Endothelial cell of umbilical vein (primary cell): Measurements from ENCODE around the gene RAD51C. TPM values are rescaled to one million over a fixed set of nuclear protein-coding genes. Genes with fewer than 3 reads are reported as not detected.

Experiments used
- BruUV-seq: library from RNA; stranded (reverse); fragments of 400-500 nt; replicated peaks from 2 replicates; lab custom pipeline; 2021; lab: Mats Ljungman, UMichigan
- CTCF ChIA-PET: fragments of 300-600, 350-600 bp; sonication (Branson Sonifier 250); formaldehyde crosslinking; loops from one replicate; lab custom pipeline; 2021; ENCODE audit warnings: antibody characterized with exemption, inconsistent platforms; lab: Charles Lee
- POLR2A ChIA-PET: fragments of 300-600, 350-600 bp; sonication (Branson Sonifier 250); formaldehyde crosslinking; loops from one replicate; lab custom pipeline; 2021; ENCODE audit warnings: antibody characterized with exemption, inconsistent platforms; lab: Charles Lee
- DNase-seq: peaks from one replicate; pipeline ENCODE4 v3.0.0-alpha.2; 2011; ENCODE audit warnings: low read depth, low spot score
- FAIRE-seq: peaks from 2 replicates; lab custom pipeline; 2011; peaks lifted over from hg19 to GRCh38; lab: Jason Lieb, UNC
- H2AFZ ChIP-seq: 2 replicates; pipeline ENCODE4 v1.6.0; 2012; ENCODE audit warnings: low read depth, low read length, control low read depth, inconsistent platforms
- H3K27ac ChIP-seq: 2 replicates; pipeline ENCODE4 v1.5.1; 2011; ENCODE audit warnings: low read depth, mild to moderate bottlenecking, control low read depth, low read length, moderate library complexity; ENCODE audit not compliant: insufficient read depth
- H3K27me3 ChIP-seq, 2 experiments: 2 replicates each; pipeline versions ENCODE4 v1.6.0 to v1.6.1; 2011; ENCODE audit warnings: low read length in 2 of 2, mixed read lengths in 1 of 2; ENCODE audit not compliant: control insufficient read depth in 2 of 2, insufficient read depth in 2 of 2
- H3K36me3 ChIP-seq, 2 experiments: 2 replicates in 1 of 2; 3 replicates in 1 of 2; pipeline ENCODE4 v1.5.1; 2011; ENCODE audit warnings: low read length in 2 of 2, mild to moderate bottlenecking in 1 of 2, moderate library complexity in 1 of 2; ENCODE audit not compliant: control insufficient read depth in 2 of 2, insufficient read depth in 2 of 2; ENCODE audit errors: extremely low read depth in 1 of 2
- H3K4me1 ChIP-seq: 3 replicates; pipeline ENCODE4 v1.5.1; 2011; ENCODE audit warnings: mild to moderate bottlenecking, low read length; ENCODE audit not compliant: control insufficient read depth, insufficient read depth; ENCODE audit errors: extremely low read depth
- H3K4me2 ChIP-seq: 2 replicates; pipeline ENCODE4 v1.6.1; 2011; ENCODE audit warnings: low read length, control low read depth, mixed read lengths; ENCODE audit not compliant: insufficient read depth
- H3K4me3 ChIP-seq, 3 experiments: fragments of 200-600 bp in 1 of 3; sonication (generic), shearing (Covaris generic) in 1 of 3; replicated peaks in 1 of 3; 2 replicates each; pipeline ENCODE4 v1.5.1; 2011 to 2016; ENCODE audit warnings: control low read depth in 3 of 3, low read length in 3 of 3, mild to moderate bottlenecking in 2 of 3, inconsistent platforms in 1 of 3, low read depth in 1 of 3, moderate library complexity in 1 of 3; ENCODE audit not compliant: insufficient read depth in 1 of 3
- H3K79me2 ChIP-seq: 2 replicates; pipeline ENCODE4 v1.6.0; 2012; ENCODE audit warnings: low read length, inconsistent platforms; ENCODE audit not compliant: control insufficient read depth, insufficient read depth
- H3K9ac ChIP-seq: replicated peaks from 2 replicates; pipeline ENCODE3; 2011; ENCODE audit warnings: low read length, control low read depth; ENCODE audit not compliant: insufficient read depth; ENCODE audit errors: extremely low read depth
- H3K9me1 ChIP-seq: replicated peaks from 3 replicates; pipeline ENCODE4 v1.6.0; 2011; ENCODE audit warnings: mild to moderate bottlenecking, low read length; ENCODE audit not compliant: control insufficient read depth, insufficient read depth; ENCODE audit errors: extremely low read depth
- H3K9me3 ChIP-seq: replicated peaks from 2 replicates; pipeline ENCODE4 v1.5.1; 2012; ENCODE audit warnings: low read length, inconsistent platforms; ENCODE audit not compliant: control insufficient read depth, insufficient read depth
- H4K20me1 ChIP-seq: replicated peaks from 2 replicates; pipeline ENCODE3; 2011; ENCODE audit warnings: mild to moderate bottlenecking, low read length; ENCODE audit not compliant: control insufficient read depth, insufficient read depth; ENCODE audit errors: extremely low read depth
- CTCF ChIP-seq, 2 donors: IDR thresholded peaks; 1 replicate in 1 of 2; 2 replicates in 1 of 2; pipeline ENCODE4 v1.5.1; 2011; ENCODE audit warnings: low read length in 2 of 2, mild to moderate bottlenecking in 2 of 2, moderate library complexity in 2 of 2, control low read depth in 1 of 2, inconsistent platforms in 1 of 2, low read depth in 1 of 2; ENCODE audit not compliant: insufficient read depth in 1 of 2; ENCODE audit errors: extremely low read depth in 1 of 2
- EZH2 ChIP-seq: IDR thresholded peaks from 2 replicates; pipeline ENCODE4 v1.6.1; 2012; ENCODE audit warnings: borderline replicate concordance, low read depth, mild to moderate bottlenecking, moderate library complexity, low read length, inconsistent platforms; ENCODE audit not compliant: severe bottlenecking
- FOS ChIP-seq: IDR thresholded peaks from 2 replicates; pipeline ENCODE4 v1.6.1; 2011; ENCODE audit warnings: mild to moderate bottlenecking, low read length, moderate library complexity, borderline replicate concordance; ENCODE audit not compliant: insufficient read depth
- GATA2 ChIP-seq: IDR thresholded peaks from 2 replicates; pipeline ENCODE4 v1.7.0; 2011; ENCODE audit warnings: low read depth, mild to moderate bottlenecking, moderate library complexity, mixed read lengths, low read length; ENCODE audit not compliant: insufficient read length, insufficient read depth
- JUN ChIP-seq: IDR thresholded peaks from 2 replicates; pipeline ENCODE4 v1.6.1; 2011; ENCODE audit warnings: borderline replicate concordance, low read depth; ENCODE audit not compliant: insufficient read length, insufficient read depth
- MAX ChIP-seq: IDR thresholded peaks from 2 replicates; pipeline ENCODE4 v1.6.1; 2011; ENCODE audit not compliant: insufficient read depth, insufficient read length
- MYC ChIP-seq: IDR thresholded peaks from one replicate; pipeline ENCODE4 v1.6.1; 2011; ENCODE audit warnings: mild to moderate bottlenecking, low read depth, low read length
- POLR2A ChIP-seq: IDR thresholded peaks from 2 replicates; pipeline ENCODE4 v1.6.1; 2012; ENCODE audit warnings: low read depth, mild to moderate bottlenecking, control low read depth, low read length
- POLR2AphosphoS5 ChIP-seq: IDR thresholded peaks from 2 replicates; pipeline ENCODE4 v1.6.1; 2012; ENCODE audit warnings: low read depth, mild to moderate bottlenecking, control low read depth, low read length, moderate library complexity; ENCODE audit not compliant: insufficient read depth
- dilution Hi-C: fragments of 300-500 bp; cut with MboI; formaldehyde crosslinking; loops from one replicate; pipeline ENCODE4 v1.15.0; 2019; ENCODE audit warnings: low sequenced_read_pairs; ENCODE audit not compliant: extremely low pct_ligation_motif_present
- intact Hi-C: fragments of 100-400 bp; cut with micrococcal nuclease; formaldehyde crosslinking; loops from one replicate; pipeline ENCODE4 v1.10.0; 2022
- polyA plus RNA-seq, 4 experiments: library from polyadenylated mRNA; depleted of rRNA in 3 of 4; stranded (reverse) in 3 of 4; unstranded in 1 of 4; fragments of >200 nt; gene quantifications; 2 replicates each; pipeline versions ENCODE4 v1.2.1 to v1.2.3, GENCODE V29; 2011 to 2012; ENCODE audit warnings: missing spikeins in 1 of 4
- total RNA-seq: library from RNA; stranded (reverse); gene quantifications from 2 replicates; pipeline ENCODE4 v1.2.3, GENCODE V29; 2021

RAD51C gene
- total and polyA plus RNA-seq, 2 donors (not counting 3 experiments of a cell fraction or from before 2014, with no cell fraction given): 24.8 to 38.9 TPM

GRCh38 chr17:58664302-58664701 lies 28.1 kb upstream of the RAD51C start:
- intact Hi-C loops (no loop called here), dilution Hi-C loops (no loop called here)
- Histone ChIP-seq H3K79me2 (no peaks in the 10 kb centered on the region), H3K4me1 (peaks cover 8% of the 10 kb centered on the region), H2AFZ (no peak overlapping the region), H3K9me1 (no peaks in the 10 kb centered on the region), H3K27ac (no peak overlapping the region), H3K4me2 (no peak overlapping the region), H3K4me3 (no peak overlapping the region), H3K9me3 (no peaks in the 10 kb centered on the region), H3K9ac (no peak overlapping the region), H3K27me3 (no peaks in the 10 kb centered on the region), H4K20me1 (no peaks in the 10 kb centered on the region), H3K36me3 (no peaks in the 10 kb centered on the region)
- ChIA-PET CTCF (interaction anchor here (1.1 kb wide), 1 partner anchor 47 kb away, joined by 3 read pairs; no protein-coding TSS in a partner anchor), POLR2A (interaction anchor here (1.0 kb wide), 1 partner anchor 33 kb away, joined by 4 read pairs; no protein-coding TSS in a partner anchor)
- no peak for DNase-seq
- FAIRE-seq: no peak
- BruUV-seq: no TSS peak
- no peak for TF ChIP-seq MYC
- no peak for TF ChIP-seq FOS
- no peak for TF ChIP-seq CTCF (IDR thresholded peaks at IDR 0.05; ENCODE audit: extremely low read depth in 1 of 2, insufficient read depth in 1 of 2, low read depth in 1 of 2, low read length in 2 of 2)
- no peak for TF ChIP-seq MAX
- TF ChIP-seq EZH2: no peak
- no peak for TF ChIP-seq GATA2
- no peak for TF ChIP-seq POLR2A
- no peak for TF ChIP-seq JUN
- TF ChIP-seq POLR2AphosphoS5: no peak
